GM21576 (cell line): ENCODE measurements around the gene GNAZ.

Experiments
- ATAC-seq: cut with Tn5 transposase; IDR thresholded peaks from one replicate; pipeline ENCODE4 v1.9.1; 2021; ENCODE audit warnings: mild to moderate bottlenecking, moderate library complexity; ENCODE audit not compliant: unreplicated experiment

GNAZ gene

DNA sequence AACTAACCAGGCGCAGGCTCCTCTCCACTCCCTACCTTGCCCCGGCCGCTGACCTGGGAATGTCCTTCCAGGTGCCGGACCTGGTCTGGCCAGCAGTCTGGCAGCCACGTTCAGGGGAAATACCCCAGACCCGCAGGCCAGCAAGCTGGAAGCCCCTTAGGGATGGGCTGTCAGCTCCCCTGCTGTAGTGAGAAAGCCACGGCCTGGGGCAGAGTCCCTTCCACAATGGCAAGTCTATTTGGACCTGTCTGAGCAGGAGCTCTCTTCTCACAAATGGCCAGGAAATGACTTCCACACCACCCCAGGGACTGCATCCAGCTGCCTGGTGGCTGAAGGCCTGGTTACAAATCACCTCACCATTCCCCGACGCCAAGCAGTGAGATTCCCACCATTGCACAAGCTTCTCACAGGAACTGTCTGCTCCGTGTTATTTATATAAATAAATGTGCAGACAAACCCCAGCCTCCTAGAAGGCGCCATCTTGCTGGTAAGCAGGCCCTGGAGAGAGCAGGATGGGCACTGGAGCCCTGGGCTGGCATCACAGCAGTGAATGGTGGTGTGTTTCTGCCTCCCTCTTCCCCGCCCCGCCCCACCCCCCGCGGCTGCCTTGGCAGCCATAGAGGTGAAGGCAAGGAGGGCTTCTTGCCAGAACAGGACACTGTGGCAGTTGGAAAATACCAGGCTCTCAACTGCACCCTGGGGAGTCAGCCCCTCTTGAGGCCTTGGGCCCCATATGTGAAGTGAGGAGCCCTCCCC is 47.8 kb downstream of the GNAZ start:
- no peak for ATAC-seq

DNA sequence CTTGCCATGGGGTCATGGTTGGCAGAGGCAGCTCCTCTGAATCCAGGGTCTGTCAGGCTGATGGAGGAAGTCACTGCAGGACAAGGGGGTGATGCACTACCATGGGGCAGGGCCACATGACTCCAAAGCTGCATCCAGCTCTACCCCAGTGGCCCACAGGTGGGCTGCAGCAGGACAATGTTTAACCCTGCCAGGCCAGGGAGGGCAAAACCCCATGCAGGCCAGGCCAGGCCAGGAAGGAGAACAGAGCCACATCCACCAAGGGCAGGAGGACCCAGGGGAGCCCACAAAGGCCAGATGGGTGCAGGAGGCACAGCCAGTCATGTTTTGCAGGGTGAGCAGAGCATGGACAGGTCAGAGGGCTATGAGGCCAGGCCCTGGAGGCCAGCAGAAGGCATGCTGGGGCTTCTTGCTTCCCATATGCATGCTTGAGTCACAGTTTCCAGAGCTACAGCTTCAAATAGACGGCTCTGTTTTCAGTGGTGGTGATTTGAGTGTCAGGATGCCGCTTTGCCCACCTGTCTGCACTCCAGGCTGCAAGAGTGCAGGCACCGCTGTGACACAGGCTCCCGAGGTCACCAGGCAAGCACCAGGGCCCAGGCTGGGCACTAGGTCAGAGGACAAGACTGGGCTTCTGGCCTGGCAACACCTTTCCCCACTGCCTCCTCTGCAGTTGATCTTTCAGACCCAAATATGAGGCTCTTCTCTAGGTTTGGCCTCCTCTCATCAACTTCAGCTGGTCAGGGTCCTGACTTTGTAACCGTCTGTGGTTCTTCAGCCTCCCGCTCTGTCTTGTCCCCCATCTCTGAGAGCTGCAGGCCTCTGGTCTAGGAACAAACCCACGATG is 48.6 kb downstream of the GNAZ start:
- no peak for ATAC-seq

DNA sequence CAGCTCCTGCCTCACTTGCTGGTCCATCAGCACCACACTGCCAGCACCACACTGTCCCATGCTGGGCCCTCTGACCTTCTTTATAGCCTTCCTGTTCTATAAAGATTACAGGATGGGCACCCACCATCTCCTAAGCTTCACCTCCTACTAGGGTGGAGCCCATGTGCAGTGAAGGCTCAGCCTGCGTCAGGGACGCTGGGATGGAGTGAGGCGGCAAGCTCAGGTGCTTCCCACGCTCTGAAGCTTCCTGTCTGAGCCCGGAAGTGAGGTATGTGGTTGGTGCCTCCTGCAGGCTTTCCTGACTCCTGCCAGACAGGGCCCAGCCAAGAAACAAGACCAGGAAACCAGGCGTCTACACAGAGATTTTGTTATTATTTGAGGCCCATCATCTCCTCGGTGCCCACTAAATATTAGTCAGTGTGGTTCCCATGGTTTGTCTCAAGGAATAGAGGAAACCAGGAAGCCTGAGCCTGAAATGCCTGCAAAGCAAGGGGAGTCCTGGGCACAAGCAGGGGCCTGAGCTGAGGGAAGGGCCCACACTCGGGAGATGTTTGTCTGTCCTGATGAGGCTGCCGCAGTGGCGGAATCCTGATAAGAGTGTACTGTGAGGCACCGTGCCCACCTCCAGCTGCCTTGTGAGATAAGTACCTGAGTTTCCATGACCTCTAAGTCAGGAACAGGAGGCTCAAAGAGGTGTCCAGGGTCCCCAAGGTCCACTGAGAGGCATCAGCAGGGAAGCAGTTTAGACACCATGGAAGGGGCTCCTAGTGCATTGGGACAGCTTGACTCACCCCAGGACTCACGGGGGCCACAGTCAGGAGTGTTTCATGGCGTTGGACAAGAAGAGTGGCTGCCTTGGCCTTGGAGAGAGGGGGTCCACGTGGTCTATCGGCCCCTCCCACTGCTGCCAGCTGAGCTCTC is 49.4 kb downstream of the GNAZ start:
- no peak for ATAC-seq

DNA sequence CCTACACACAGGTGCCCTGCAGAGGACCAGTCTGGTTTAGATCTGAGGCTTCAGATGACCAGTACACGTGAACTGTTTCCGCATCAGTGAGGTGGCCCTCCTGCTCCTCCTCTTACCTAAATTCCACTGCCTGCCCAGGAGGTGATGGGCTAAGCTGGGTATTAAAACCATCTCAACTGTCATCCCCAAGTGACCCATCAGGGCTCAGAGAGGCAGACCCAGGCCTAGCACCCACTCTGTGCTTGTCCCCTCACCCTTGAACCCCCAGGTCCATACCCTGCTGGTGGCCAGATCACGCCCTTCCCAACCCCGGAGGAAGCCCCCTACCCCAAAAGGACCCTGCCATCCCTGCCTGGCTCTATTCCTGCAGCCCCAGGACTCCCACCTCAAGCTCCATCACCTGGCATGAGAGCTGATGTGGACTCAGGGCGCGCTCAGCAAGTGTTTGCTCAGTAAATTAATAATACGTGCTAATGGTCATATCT is 50.1 kb downstream of the GNAZ start:
- ATAC-seq = no peak

DNA sequence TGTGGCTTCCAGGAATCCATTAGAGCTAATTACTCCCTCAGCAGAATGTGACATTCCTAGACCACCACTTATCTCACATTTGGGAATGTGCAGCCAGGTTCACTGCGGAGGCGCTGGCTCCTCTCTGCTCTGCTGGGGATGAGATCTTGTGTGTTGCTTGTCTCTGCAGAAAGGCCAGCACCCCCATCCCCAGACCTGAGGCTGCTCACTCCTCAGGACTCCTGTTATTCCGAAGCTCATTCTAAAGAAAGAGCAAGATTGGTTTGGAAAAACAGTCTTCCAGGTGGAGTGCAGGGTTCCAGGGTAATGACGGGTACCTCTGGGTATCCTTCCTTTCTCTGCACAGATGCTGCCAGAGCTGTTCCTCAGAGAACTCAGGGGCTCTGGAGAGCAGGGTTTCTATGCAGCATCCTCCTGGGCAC is 50.7 kb downstream of the GNAZ start:
- no peak for ATAC-seq

DNA sequence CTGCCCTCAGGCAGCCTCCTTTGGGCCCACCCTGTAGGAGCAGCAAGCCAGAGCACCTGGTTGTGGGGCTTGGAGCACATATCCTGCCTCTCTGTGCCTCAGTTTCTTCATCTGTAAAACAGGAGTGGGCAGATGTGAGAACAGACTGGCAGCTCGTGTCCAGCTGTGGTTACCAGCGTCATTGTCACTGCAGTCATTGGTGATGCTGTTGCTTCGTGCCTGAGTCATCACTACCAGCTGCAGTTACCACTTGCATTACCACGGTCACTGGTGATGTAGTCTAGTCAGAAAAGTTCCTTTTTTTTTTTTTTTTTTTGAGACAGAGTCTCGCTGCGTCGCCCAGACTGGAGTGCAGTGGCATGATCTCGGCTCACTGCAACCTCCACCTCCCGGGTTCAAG is 51.1 kb downstream of the GNAZ start:
- no peak for ATAC-seq

DNA sequence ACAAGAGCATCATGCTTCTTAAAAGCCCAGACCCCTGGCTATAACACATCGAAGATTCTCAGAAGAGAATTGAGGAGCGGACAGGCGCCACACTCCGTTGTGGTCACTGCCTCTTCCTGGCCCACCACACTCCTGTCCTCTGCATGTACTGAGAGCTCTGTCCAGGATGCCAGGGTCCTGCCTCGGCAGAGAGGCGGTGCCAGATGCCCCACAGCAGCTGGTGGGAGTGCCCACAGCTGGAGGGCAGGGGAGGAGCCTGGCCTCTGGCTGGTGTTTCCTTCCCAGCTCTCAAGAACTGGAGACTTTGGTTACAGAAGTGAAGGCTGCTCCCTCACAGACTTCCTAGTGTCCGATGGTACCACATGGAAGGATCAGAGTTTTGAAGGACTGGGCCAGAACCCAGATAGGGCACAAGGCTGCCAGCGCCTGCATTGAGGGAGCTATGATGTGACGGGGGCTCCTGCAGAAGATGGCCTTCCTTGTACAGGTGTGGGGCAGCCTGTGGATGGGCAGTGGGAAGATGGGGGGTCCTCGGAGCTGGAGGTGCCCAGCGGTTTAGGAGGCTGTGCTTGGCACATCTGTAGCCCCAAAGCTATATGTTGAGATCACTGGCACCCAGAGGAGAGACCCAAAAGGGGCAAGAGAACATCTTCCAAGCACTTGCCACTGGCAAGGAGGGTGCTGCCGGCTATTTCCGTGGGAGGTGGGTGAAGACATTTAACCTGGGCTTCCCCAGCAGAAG is 52.1 kb downstream of the GNAZ start:
- ATAC-seq = no peak

DNA sequence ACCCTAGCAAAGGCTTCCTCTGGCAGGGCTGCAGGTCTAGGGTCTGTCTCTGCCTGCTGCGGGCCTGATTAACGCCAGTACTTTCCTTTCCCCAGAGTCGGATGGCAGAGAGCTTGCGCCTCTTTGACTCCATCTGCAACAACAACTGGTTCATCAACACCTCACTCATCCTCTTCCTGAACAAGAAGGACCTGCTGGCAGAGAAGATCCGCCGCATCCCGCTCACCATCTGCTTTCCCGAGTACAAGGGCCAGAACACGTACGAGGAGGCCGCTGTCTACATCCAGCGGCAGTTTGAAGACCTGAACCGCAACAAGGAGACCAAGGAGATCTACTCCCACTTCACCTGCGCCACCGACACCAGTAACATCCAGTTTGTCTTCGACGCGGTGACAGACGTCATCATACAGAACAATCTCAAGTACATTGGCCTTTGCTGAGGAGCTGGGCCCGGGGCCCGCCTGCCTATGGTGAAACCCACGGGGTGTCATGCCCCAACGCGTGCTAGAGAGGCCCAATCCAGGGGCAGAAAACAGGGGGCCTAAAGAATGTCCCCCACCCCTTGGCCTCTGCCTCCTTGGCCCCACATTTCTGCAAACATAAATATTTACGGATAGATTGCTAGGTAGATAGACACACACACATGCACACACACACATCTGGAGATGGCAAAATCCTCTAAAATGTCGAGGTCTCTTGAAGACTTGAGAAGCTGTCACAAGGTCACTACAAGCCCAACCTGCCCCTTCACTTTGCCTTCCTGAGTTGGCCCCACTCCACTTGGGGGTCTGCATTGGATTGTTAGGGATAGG is 52.9 kb downstream of the GNAZ start:
- ATAC-seq = no peak

DNA sequence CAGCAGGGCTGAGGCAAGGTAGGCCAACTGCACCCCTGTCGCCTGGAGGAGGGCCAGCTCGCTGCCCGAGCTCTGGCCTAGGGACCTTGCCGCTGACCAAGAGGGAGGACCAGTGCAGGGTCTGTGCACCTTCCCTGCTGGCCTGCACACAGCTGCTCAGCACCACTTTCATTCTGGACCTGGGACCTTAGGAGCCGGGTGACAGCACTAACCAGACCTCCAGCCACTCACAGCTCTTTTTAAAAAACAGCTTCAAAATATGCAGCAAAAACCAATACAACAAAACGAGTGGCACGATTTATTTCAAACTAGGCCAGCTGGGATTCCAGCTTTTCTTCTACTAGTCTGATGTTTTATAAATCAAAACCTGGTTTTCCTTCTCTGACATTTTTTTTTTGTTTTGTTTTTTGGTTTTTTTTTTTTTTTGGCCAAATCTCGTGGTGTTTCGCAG is 53.5 kb downstream of the GNAZ start:
- no peak for ATAC-seq

DNA sequence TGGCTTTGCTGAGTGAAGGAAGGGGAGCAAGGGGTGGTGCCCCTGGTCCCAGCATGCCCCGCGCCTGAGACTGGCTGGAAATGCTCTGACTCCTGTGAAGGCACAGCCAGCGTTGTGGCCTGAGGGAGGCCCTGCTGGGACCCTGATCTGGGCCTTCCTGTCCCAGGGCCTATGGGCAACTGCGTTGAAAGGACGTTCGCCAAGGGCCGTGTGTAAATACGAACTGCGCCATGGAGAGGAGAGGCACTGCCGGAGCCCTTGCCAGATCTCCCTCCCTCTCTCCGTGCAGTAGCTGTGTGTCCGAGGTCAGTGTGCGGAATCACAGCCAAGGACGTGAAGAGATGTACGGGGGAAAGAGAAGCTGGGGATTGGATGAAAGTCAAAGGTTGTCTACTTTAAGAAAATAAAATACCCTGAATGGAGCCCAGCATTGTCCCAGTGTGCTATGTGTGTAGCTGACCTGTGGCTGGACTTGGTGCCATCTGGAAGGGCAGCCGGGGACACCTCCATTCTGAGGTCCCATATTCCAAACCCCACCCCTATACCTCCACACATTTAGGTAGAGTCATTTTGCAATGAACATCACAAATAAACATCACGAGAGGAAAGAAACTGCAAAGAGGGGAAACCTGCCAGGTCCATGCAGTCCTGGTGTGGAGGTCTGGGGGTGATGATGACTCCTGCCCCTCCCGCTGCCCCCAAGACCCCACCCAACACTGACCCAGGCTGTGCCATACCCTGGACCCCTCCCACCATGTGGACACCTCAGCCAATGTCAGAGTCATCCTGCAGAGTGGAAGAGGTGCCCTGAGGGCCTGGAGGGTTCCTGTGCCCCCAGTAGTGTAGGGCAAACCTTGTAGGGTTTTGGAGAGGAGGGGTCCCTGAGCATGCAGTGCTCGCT is 54.5 kb downstream of the GNAZ start:
- no peak for ATAC-seq

DNA sequence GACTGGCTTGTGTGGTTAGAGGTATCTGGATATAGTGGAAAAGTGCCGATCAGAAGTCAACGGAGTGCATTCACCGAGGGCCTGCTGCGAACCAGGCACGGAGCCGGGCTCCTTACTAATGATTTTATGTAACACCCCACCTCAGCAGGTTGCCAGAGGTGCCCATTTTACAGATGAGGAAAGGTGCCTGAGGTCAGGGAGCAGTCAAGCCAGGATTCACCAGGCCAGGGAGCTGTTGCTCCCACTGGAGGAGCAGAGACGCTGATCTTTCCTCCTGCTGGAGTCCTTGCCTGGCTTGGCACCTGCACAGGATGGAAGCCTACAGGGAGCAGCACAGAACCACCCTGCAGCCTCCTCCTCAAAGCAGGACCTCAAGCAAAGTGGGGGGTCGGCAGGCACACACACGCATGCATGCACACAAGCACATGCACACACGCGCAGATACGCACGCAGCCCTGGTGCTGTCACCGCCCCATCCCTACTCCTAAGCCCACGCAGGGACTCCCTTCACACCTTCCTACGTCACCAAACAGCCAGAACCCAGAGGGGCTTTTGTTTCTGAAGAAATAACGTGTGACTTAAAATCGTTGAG is 55.3 kb downstream of the GNAZ start:
- no peak for ATAC-seq

DNA sequence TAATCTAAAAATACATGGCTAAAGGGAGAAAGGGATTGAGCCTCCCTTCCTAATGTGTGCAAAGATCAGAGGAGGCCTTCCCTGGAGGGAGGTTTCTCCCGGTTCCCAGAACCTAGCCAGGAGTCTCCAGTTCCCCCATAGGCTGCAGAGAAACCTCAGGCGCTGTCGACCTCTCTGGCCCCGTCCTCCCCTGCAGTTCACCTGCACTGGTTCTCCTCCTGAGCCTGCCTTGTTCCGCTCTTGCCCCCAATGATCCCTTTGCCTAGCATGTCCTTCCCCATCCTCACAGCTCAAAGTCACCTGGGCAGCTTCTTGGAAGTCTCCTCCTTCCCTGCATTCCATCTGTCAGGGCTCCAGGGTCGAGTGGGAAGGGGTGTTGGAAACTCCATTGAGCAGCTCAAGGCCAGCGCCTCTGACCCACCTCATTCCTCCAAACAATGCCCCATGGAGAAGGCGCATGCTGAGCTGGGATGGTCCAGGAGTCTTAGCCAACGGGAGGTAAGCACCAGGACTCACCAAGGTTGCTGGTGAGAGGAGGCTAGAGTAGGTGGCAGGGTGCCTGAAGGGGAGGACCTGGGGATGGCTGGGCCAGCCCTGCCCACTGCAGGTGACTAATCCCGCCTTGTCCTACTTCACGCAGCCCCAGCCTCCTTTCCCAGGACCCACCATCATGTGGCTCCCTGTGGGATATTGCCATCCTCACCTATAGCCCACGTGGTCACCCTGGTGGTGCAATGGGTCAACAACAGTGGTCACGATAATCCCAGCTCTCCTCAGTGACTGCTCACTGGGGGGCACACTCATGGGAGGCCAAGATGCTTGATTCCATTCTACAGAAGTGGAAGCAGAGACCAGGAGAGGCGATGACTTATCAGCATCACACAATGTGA is 56.1 kb downstream of the GNAZ start:
- ATAC-seq = no peak

DNA sequence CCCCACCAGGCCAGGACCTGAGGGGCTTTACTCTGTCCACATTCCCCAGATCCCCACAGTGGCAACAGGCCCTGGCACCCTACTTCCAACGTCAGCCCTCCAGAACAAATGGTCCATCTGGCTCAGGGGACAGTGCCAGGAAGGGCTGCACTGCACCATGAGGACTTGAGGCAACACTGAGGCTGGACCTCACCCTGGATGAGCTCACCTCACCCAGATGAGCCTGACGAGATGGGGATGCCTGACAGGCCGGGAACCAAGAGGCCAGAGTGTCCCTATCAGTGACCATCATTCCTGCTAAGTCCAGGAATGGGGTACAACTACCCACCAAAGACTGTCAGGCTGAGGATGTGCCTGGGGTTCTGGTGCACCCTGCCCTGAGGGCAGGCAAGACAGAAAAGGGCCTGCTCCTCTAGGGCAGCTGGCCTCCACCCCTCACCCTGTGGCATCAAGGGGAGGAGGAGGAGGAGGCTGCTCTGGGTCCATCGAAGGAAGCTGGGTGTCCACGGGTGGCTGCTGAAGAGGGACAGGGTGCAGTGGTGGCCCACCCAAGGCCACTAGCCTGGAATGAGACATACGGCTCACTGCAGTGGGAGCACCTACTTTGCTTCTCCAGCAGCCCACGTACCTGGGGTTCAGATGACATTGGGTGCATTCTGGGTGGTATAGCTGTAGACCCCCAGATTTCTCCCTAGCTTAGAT is 56.9 kb downstream of the GNAZ start:
- no peak for ATAC-seq

DNA sequence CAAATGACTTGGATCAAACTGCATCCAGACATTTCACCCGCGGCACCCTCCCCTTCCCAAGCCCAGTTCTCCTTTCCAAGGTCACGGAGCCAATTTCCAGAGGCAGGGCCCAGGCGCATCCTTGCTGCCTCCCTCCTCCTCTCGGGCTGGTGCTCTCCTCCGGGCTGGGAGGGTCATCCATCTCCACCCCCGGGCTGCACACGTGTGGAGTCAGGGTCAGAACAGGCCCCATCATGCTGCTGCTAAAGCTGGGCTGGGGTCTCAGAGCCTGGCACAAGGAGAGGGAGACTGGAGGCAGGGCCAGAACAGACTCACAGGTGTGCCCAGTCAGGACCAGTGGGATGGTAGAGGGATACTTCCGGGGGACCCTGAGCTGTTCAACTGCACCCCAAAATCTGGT is 57.5 kb downstream of the GNAZ start:
- ATAC-seq = no peak

DNA sequence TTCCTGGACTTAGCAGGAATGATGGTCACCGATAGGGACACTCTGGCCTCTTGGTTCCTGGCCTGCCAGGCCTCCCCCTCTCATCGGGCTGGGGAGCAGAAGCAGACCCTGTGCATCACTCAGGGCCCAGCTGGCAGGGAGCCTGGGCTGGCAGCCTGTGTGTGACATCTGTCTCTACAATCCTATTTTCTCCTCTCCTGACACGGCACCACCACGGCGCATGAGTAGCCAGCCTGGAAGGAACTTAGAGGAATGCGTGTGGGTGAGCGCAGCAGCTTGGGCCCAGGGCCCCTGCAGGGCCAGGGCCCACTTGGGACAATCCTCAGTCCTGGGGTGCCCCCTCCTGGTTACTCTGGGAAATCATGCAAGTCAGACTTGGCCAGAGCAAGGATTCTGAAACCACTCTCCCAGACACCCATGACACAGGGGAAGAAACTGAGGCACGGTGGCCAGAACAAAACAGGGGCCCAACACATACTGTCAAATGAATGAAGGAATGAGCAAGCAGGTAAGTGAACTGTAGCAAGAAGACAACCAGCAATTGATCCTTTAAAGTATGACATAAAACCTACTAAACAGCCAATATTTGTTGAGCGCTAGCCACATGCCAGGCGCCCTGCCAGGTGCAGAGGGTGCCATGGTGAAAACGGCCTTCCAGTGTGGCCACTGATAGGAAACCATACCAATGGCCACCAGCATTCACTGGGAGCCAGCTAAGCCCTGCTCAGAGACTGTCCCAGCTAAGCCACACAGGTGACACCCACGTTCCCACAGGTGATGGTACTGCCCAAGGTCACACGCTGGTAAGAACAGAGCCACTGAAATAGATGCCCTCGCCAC is 58.2 kb downstream of the GNAZ start:
- ATAC-seq = no peak

DNA sequence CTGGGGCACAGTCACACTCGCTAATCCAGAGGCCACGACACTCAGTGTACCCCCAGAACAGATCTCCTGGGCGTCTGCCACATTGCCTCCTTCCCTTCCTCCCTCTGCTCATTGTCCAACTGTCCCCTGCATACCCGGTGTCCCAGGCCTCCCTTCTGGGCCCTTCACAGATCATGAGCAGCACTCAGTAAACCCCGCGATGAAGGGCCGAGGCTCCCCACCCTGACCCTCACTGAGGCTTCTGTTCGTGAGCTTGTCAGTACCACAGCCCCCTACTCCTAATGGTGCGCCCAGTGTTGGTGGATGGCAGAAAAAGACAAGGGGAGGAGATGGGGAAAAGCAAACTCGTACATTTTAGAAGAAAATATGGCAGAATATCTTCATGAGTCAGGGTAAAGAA is 58.8 kb downstream of the GNAZ start:
- no peak for ATAC-seq
